HG02678 (cell line): ENCODE data around the gene TEX2.
"Not testable (repeated sequence)": the region's sequence is repeated elsewhere in the genome, so short reads cannot be mapped to it uniquely, and the experiment has no call there.

Experiments used
- ATAC-seq: cut with Tn5 transposase; IDR thresholded peaks from one replicate; pipeline ENCODE4 v1.9.1; 2021; ENCODE audit warnings: mild to moderate bottlenecking, moderate library complexity; ENCODE audit not compliant: unreplicated experiment

TEX2 gene

GRCh38 chr17:64187093-64187895 lies 75.8 kb downstream of the TEX2 start:
- ATAC-seq, result no peak

GRCh38 chr17:64186171-64187092 lies 76.6 kb downstream of the TEX2 start:
- no peak for ATAC-seq

- ATAC-seq, result not testable (repeated sequence)
Observed at GRCh38 chr17:64185557-64185956, 77.5 kb downstream of the TEX2 start.

- ATAC-seq, result no peak
Observed at GRCh38 chr17:64185101-64185500, 78.0 kb downstream of the TEX2 start.

GRCh38 chr17:64183815-64184214 lies 79.2 kb downstream of the TEX2 start:
- no peak for ATAC-seq

GRCh38 chr17:64182325-64183012 lies 80.6 kb downstream of the TEX2 start:
- ATAC-seq, result no peak

GRCh38 chr17:64180089-64181073 lies 82.7 kb downstream of the TEX2 start:
- no peak for ATAC-seq

GRCh38 chr17:64179024-64179423 lies 84.0 kb downstream of the TEX2 start:
- not testable (repeated sequence) for ATAC-seq

GRCh38 chr17:64178011-64178825 lies 84.8 kb downstream of the TEX2 start:
- ATAC-seq, result no peak

- no peak for ATAC-seq
Observed at GRCh38 chr17:64177311-64178010, 85.6 kb downstream of the TEX2 start.

GRCh38 chr17:64176556-64176955 lies 86.5 kb downstream of the TEX2 start:
- ATAC-seq, result no peak

- ATAC-seq, result no peak
Observed at GRCh38 chr17:64174686-64175456, 88.2 kb downstream of the TEX2 start.

- no peak for ATAC-seq
Observed at GRCh38 chr17:64173646-64174045, 89.4 kb downstream of the TEX2 start.

GRCh38 chr17:64172510-64172909 lies 90.5 kb downstream of the TEX2 start:
- no peak for ATAC-seq

- no peak for ATAC-seq
Observed at GRCh38 chr17:64171041-64171440, 92.0 kb downstream of the TEX2 start.

- ATAC-seq, result no peak
Observed at GRCh38 chr17:64170286-64170685, 92.8 kb downstream of the TEX2 start.

GRCh38 chr17:64167666-64168065 lies 95.4 kb downstream of the TEX2 start:
- not testable (repeated sequence) for ATAC-seq

- ATAC-seq, result no peak
Observed at GRCh38 chr17:64166876-64167275, 96.2 kb downstream of the TEX2 start.
